ENCODE measurements around the gene HDAC5.

HDAC5 gene

GRCh38 chr17:44110823-44111633, 12.4 kb downstream of the HDAC5 start:
- TF ChIP-seq, protein P1, sequence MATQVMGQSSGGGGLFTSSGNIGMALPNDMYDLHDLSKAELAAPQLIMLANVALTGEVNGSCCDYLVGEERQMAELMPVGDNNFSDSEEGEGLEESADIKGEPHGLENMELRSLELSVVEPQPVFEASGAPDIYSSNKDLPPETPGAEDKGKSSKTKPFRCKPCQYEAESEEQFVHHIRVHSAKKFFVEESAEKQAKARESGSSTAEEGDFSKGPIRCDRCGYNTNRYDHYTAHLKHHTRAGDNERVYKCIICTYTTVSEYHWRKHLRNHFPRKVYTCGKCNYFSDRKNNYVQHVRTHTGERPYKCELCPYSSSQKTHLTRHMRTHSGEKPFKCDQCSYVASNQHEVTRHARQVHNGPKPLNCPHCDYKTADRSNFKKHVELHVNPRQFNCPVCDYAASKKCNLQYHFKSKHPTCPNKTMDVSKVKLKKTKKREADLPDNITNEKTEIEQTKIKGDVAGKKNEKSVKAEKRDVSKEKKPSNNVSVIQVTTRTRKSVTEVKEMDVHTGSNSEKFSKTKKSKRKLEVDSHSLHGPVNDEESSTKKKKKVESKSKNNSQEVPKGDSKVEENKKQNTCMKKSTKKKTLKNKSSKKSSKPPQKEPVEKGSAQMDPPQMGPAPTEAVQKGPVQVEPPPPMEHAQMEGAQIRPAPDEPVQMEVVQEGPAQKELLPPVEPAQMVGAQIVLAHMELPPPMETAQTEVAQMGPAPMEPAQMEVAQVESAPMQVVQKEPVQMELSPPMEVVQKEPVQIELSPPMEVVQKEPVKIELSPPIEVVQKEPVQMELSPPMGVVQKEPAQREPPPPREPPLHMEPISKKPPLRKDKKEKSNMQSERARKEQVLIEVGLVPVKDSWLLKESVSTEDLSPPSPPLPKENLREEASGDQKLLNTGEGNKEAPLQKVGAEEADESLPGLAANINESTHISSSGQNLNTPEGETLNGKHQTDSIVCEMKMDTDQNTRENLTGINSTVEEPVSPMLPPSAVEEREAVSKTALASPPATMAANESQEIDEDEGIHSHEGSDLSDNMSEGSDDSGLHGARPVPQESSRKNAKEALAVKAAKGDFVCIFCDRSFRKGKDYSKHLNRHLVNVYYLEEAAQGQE (IDR thresholded peaks at IDR 0.05; ENCODE audit: insufficient read depth in 1 of 2, low read depth in 2 of 2, low read length in 2 of 2), result no peak
- TF ChIP-seq FOXP2 (optimal IDR thresholded peaks at IDR 0.05; ENCODE audit: borderline replicate concordance, extremely low read depth, extremely low read length, insufficient read depth) (no peak), SIN3A (IDR thresholded peaks at IDR 0.05; ENCODE audit: borderline replicate concordance, insufficient read depth, low read length) (peak; percentile 45; the same call in 1 of the 2 replicates), POLR2AphosphoS5 (IDR thresholded peaks at IDR 0.05; ENCODE audit: low read depth, low read length) (peak; percentile 85), TAF1 (IDR thresholded peaks at IDR 0.05; ENCODE audit: borderline replicate concordance, insufficient read depth, low read length) (no peak)

DNA sequence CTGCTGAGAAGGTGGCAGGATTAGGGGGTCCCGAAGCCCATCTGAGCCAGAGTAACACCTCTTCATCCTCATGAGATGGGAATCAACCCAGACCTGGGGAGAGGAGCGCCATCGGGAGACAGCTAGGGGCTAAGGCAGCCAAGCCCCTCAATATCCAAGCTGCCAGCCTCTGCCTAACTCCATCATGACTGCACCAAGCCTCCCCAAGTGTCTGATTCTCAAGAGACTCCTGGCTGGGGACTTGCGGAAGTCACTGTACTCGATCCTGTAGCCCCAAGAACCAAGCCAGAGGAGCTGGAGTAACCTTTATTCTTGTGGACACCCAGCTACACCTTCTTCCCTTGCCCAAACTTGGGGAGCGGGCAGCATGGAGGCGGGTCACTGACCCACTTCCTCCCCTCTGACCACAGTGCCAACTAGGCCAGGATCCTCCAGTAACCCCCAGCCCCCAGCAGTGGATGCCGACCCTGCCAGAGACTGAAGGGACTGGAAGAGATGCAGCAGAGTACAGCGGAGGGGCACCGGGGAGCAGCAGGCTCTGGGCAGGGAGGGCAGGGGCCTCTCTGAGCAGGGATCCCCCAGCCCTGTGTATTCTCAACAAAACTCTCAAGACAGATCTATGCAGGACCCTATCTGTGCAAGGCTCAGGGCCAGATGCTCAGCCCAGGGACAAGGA, 13.3 kb downstream of the HDAC5 start:
- TF ChIP-seq TAF1 (IDR thresholded peaks at IDR 0.05; ENCODE audit: borderline replicate concordance, insufficient read depth, low read length) (no peak), SIN3A (IDR thresholded peaks at IDR 0.05; ENCODE audit: borderline replicate concordance, insufficient read depth, low read length) (no peak), POLR2AphosphoS5 (IDR thresholded peaks at IDR 0.05; ENCODE audit: low read depth, low read length) (no peak), FOXP2 (optimal IDR thresholded peaks at IDR 0.05; ENCODE audit: borderline replicate concordance, extremely low read depth, extremely low read length, insufficient read depth) (no peak)
- TF ChIP-seq, protein P1 (IDR thresholded peaks at IDR 0.05; ENCODE audit: insufficient read depth in 1 of 2, low read depth in 2 of 2, low read length in 2 of 2), result no peak

- TF ChIP-seq TAF1 (IDR thresholded peaks at IDR 0.05; ENCODE audit: borderline replicate concordance, insufficient read depth, low read length) (no peak), POLR2AphosphoS5 (IDR thresholded peaks at IDR 0.05; ENCODE audit: low read depth, low read length) (no peak), SIN3A (IDR thresholded peaks at IDR 0.05; ENCODE audit: borderline replicate concordance, insufficient read depth, low read length) (no peak), FOXP2 (optimal IDR thresholded peaks at IDR 0.05; ENCODE audit: borderline replicate concordance, extremely low read depth, extremely low read length, insufficient read depth) (no peak)
- TF ChIP-seq, protein P1 (IDR thresholded peaks at IDR 0.05; ENCODE audit: insufficient read depth in 1 of 2, low read depth in 2 of 2, low read length in 2 of 2), result no peak
Observed at GRCh38 chr17:44109312-44109630, 14.2 kb downstream of the HDAC5 start.

DNA sequence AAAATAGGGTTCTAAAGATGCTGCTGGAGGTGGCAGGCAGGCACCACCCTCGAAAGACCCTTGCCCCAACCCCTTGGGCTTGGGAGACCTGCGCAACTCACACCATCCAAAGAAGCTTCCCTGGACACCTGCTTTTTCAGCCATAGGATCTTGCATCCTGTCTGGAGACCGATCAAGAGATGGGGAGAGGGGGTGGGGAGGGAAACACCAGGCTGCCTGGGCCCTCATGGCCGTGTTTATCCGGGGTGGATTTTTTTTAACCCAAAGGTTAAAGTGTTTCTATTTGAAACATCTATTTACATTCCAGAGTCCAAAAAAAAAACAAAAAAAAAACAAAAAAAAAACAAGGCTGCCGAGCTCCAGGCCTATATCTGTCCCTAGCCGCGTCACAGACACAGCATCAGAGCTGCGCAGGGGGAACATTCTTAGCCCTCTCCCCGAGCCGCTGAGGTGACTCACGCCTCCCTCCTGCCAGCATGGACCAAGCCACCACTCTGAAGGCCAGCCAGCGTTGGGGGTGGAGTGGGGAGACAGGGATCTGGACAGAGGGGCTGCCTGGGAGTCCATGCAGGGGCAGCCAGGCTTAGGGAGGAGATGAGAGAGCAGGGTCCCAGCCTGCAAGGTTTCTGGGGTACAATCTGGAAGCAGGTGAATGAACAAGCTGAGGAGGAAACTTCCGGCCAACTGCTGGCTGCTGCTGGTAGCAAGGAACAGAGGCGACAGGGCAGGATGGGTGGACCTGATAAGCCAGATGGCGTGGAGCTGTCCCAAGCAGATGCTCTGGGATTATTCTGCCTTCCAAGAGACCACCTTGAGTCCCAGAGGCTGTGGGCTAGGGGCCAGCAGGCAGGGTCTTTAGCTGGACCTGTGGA, 14.8 kb downstream of the HDAC5 start:
- TF ChIP-seq TAF1 (IDR thresholded peaks at IDR 0.05; ENCODE audit: borderline replicate concordance, insufficient read depth, low read length) (no peak), SIN3A (IDR thresholded peaks at IDR 0.05; ENCODE audit: borderline replicate concordance, insufficient read depth, low read length) (0 out of 2 replicates have a peak, but pooled peaks have one; percentile 27)

DNA sequence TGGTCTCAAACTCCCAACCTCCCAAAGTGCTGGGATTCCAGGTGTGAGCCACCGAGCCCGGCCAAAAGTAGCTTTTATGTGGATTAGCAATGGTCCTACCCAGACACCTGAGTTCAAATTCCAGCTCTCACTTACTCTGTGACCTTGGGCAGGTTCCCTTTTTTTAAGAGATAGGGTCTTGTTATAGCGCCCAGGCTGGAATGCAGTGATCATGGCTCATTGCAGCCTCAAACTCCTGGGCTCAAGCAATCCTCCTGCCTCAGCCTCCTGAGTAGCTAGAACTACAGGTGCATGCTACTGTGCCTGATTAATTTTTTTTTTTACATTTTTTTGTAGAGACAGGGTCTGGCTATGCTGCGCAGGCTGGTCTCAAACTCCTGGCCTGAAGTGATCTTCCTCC, 16.6 kb downstream of the HDAC5 start:
- TF ChIP-seq POLR2AphosphoS5 (IDR thresholded peaks at IDR 0.05; ENCODE audit: low read depth, low read length), result no peak
- TF ChIP-seq, protein P1 (IDR thresholded peaks at IDR 0.05; ENCODE audit: insufficient read depth in 1 of 2, low read depth in 2 of 2, low read length in 2 of 2), result no peak
- no peak for TF ChIP-seq FOXP2 (optimal IDR thresholded peaks at IDR 0.05; ENCODE audit: borderline replicate concordance, extremely low read depth, extremely low read length, insufficient read depth)
- no peak for TF ChIP-seq SIN3A (IDR thresholded peaks at IDR 0.05; ENCODE audit: borderline replicate concordance, insufficient read depth, low read length)
- no peak for TF ChIP-seq TAF1 (IDR thresholded peaks at IDR 0.05; ENCODE audit: borderline replicate concordance, insufficient read depth, low read length)
